Measurements from ENCODE around the gene ENTPD5.

GRCh38 chr14:73995977-73996378 lies 23.1 kb downstream of the ENTPD5 start:
- TF ChIP-seq, protein P1, sequence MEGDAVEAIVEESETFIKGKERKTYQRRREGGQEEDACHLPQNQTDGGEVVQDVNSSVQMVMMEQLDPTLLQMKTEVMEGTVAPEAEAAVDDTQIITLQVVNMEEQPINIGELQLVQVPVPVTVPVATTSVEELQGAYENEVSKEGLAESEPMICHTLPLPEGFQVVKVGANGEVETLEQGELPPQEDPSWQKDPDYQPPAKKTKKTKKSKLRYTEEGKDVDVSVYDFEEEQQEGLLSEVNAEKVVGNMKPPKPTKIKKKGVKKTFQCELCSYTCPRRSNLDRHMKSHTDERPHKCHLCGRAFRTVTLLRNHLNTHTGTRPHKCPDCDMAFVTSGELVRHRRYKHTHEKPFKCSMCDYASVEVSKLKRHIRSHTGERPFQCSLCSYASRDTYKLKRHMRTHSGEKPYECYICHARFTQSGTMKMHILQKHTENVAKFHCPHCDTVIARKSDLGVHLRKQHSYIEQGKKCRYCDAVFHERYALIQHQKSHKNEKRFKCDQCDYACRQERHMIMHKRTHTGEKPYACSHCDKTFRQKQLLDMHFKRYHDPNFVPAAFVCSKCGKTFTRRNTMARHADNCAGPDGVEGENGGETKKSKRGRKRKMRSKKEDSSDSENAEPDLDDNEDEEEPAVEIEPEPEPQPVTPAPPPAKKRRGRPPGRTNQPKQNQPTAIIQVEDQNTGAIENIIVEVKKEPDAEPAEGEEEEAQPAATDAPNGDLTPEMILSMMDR (IDR thresholded peaks at IDR 0.05; ENCODE audit: insufficient read depth, low read length, poor library complexity, severe bottlenecking): no peak
- TF ChIP-seq EZH2phosphoT487 (conservative IDR thresholded peaks at IDR 0.05; ENCODE audit: low read length): no peak
